ENCODE results near the gene ACTR2. TPM values are rescaled to one million over a fixed set of nuclear protein-coding genes. Genes with fewer than 3 reads are reported as not detected.

Gene ACTR2
- total and polyA plus RNA-seq, 9 of the 15 experiments (the other 6 are each of a cell fraction or from before 2014, with no cell fraction given) = 47.3 to 239 (median 108) TPM

DNA sequence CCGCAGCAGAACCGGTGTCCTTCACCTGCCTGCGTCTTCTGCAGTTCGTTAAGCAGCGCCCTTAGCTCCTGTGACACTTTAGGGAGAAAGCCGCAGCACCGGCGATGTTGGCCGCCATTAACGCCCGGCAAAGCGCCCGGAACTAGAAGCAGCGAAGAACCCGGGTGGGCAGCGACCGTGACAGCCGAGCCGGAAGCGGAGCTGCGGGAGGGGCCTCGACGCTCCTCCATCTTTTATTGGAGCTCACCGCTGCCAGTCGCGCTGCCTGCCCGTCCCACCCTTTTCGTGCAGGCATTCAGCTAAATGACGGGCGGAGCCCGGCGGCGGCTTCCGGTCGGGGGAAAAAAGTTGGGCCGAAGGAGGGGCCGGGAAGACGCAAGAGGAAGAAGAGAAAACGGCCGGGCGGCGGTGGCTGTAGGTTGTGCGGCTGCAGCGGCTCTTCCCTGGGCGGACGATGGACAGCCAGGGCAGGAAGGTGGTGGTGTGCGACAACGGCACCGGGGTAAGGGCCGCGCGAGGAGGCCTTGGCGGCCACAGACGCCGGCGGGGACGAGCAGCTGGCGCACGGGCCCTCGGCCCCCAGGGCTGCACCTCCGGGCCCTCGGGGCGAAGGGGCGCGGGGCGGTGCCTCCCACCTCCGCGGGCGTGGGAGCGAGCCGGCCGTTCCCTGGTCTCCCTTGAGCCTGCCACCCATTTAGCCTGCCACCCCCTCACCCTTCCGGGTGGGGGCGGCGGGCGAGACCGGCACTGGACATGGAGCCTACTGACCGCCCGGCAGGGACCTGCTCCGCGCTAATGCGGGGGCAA is at the start of gene ACTR2 (continued):
- TF ChIP-seq, protein P1, sequence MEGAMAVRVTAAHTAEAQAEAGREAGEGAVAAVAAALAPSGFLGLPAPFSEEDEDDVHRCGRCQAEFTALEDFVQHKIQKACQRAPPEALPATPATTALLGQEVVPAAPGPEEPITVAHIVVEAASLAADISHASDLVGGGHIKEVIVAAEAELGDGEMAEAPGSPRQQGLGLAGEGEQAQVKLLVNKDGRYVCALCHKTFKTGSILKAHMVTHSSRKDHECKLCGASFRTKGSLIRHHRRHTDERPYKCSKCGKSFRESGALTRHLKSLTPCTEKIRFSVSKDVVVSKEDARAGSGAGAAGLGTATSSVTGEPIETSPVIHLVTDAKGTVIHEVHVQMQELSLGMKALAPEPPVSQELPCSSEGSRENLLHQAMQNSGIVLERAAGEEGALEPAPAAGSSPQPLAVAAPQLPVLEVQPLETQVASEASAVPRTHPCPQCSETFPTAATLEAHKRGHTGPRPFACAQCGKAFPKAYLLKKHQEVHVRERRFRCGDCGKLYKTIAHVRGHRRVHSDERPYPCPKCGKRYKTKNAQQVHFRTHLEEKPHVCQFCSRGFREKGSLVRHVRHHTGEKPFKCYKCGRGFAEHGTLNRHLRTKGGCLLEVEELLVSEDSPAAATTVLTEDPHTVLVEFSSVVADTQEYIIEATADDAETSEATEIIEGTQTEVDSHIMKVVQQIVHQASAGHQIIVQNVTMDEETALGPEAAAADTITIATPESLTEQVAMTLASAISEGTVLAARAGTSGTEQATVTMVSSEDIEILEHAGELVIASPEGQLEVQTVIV (CRISPR knock-in tag; IDR thresholded peaks at IDR 0.05; ENCODE audit: borderline replicate concordance) = no peak
- TF ChIP-seq HMG20A (CRISPR knock-in tag; conservative IDR thresholded peaks at IDR 0.05) = no peak
- 0 out of 2 replicates have a peak, but pooled peaks have one; percentile 41 for TF ChIP-seq SAFB (IDR thresholded peaks at IDR 0.05; ENCODE audit: borderline replicate concordance, low read depth, low read length)
- no peak for TF ChIP-seq ZFP1 (CRISPR knock-in tag; IDR thresholded peaks at IDR 0.05)
- TF ChIP-seq ZNF354B (CRISPR knock-in tag; IDR thresholded peaks at IDR 0.05) = no peak
- no peak for TF ChIP-seq CCAR2 (IDR thresholded peaks at IDR 0.05; ENCODE audit: low read depth, low read length)
- no peak for TF ChIP-seq RUNX1 (IDR thresholded peaks at IDR 0.05; ENCODE audit: low read depth)
- peak; percentile 71 for TF ChIP-seq ATF7 (IDR thresholded peaks at IDR 0.05)
- TF ChIP-seq, protein P2, sequence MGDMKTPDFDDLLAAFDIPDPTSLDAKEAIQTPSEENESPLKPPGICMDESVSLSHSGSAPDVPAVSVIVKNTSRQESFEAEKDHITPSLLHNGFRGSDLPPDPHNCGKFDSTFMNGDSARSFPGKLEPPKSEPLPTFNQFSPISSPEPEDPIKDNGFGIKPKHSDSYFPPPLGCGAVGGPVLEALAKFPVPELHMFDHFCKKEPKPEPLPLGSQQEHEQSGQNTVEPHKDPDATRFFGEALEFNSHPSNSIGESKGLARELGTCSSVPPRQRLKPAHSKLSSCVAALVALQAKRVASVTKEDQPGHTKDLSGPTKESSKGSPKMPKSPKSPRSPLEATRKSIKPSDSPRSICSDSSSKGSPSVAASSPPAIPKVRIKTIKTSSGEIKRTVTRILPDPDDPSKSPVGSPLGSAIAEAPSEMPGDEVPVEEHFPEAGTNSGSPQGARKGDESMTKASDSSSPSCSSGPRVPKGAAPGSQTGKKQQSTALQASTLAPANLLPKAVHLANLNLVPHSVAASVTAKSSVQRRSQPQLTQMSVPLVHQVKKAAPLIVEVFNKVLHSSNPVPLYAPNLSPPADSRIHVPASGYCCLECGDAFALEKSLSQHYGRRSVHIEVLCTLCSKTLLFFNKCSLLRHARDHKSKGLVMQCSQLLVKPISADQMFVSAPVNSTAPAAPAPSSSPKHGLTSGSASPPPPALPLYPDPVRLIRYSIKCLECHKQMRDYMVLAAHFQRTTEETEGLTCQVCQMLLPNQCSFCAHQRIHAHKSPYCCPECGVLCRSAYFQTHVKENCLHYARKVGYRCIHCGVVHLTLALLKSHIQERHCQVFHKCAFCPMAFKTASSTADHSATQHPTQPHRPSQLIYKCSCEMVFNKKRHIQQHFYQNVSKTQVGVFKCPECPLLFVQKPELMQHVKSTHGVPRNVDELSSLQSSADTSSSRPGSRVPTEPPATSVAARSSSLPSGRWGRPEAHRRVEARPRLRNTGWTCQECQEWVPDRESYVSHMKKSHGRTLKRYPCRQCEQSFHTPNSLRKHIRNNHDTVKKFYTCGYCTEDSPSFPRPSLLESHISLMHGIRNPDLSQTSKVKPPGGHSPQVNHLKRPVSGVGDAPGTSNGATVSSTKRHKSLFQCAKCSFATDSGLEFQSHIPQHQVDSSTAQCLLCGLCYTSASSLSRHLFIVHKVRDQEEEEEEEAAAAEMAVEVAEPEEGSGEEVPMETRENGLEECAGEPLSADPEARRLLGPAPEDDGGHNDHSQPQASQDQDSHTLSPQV (IDR thresholded peaks at IDR 0.05) = no peak
- no peak; the same call in 1 of the 2 replicates for TF ChIP-seq TCF3 (CRISPR knock-in tag; IDR thresholded peaks at IDR 0.05)
- no peak for TF ChIP-seq POU5F1 (IDR thresholded peaks at IDR 0.05; ENCODE audit: borderline replicate concordance, low read depth, low read length, partially characterized antibody)
- TF ChIP-seq SMAD2 (IDR thresholded peaks at IDR 0.05; ENCODE audit: low read depth, low read length) = no peak
- no peak for TF ChIP-seq EZH2 (IDR thresholded peaks at IDR 0.05; ENCODE audit: borderline replicate concordance, low read depth, low read length)
- TF ChIP-seq, protein P3, sequence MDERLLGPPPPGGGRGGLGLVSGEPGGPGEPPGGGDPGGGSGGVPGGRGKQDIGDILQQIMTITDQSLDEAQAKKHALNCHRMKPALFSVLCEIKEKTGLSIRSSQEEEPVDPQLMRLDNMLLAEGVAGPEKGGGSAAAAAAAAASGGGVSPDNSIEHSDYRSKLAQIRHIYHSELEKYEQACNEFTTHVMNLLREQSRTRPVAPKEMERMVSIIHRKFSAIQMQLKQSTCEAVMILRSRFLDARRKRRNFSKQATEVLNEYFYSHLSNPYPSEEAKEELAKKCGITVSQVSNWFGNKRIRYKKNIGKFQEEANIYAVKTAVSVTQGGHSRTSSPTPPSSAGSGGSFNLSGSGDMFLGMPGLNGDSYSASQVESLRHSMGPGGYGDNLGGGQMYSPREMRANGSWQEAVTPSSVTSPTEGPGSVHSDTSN (CRISPR knock-in tag; IDR thresholded peaks at IDR 0.05; ENCODE audit: low read depth) = peak; percentile 91
- TF ChIP-seq, protein P3 (tag; conservative IDR thresholded peaks at IDR 0.05; ENCODE audit: low read depth) = peak; percentile 99
- no peak for TF ChIP-seq BRCA1 (IDR thresholded peaks at IDR 0.05)
- no peak for TF ChIP-seq BRCA1 (CRISPR knock-in tag; IDR thresholded peaks at IDR 0.05)
- TF ChIP-seq ZNF239 (CRISPR knock-in tag; IDR thresholded peaks at IDR 0.05) = no peak
- TF ChIP-seq IFI16 (CRISPR knock-in tag; IDR thresholded peaks at IDR 0.05) = no peak
- no peak for TF ChIP-seq GATAD2A (IDR thresholded peaks at IDR 0.05)

Measured in K562 (cell line).